DND-41 (cell line): ENCODE data around the gene KCTD19.
"Not testable (repeated sequence)": the region's sequence is repeated elsewhere in the genome, so short reads cannot be mapped to it uniquely, and the experiment has no call there.

Experiments
- ATAC-seq: fragments of 200-7000 bp; cut with Tn5 transposase; 3 replicates; pipeline ENCODE4 v1.9.1; 2021; ENCODE audit warnings: low read depth; ENCODE audit not compliant: insufficient read depth
- DNase-seq: peaks from one replicate; pipeline ENCODE4 v3.0.0-alpha.2; 2020
- H2AFZ ChIP-seq: 2 replicates; pipeline ENCODE4 v1.6.0; 2012; ENCODE audit warnings: low read depth, low read length
- H3K27ac ChIP-seq: 2 replicates; pipeline ENCODE4 v1.5.1; 2012; ENCODE audit warnings: low read length, inconsistent platforms
- H3K27me3 ChIP-seq: fragments of 200-600 bp; sonication (generic); 2 replicates; pipeline ENCODE4 v1.6.0; 2012; ENCODE audit warnings: low read length, mild to moderate bottlenecking, inconsistent platforms; ENCODE audit not compliant: insufficient read depth, poor library complexity
- H3K36me3 ChIP-seq: 2 replicates; pipeline ENCODE4 v1.5.1; 2012; ENCODE audit warnings: low read length, inconsistent platforms; ENCODE audit not compliant: insufficient read depth
- H3K4me1 ChIP-seq: 2 replicates; pipeline ENCODE4 v1.5.1; 2012; ENCODE audit warnings: mild to moderate bottlenecking, low read length; ENCODE audit not compliant: insufficient read depth
- H3K4me2 ChIP-seq: 2 replicates; pipeline ENCODE4 v1.6.0; 2012; ENCODE audit warnings: mild to moderate bottlenecking, moderate library complexity, low read length, inconsistent platforms; ENCODE audit not compliant: insufficient read depth
- H3K4me3 ChIP-seq, 2 experiments: fragments of 200-600 bp in 1 of 2; shearing (Covaris generic) in 1 of 2; 2 replicates each; pipeline ENCODE4 v1.5.1; 2012 to 2016; ENCODE audit warnings: inconsistent platforms in 2 of 2, low read length in 2 of 2, mild to moderate bottlenecking in 2 of 2, low read depth in 1 of 2, moderate library complexity in 1 of 2
- H3K79me2 ChIP-seq: 2 replicates; pipeline ENCODE4 v1.6.0; 2012; ENCODE audit warnings: low read length, inconsistent platforms; ENCODE audit not compliant: insufficient read depth
- H3K9ac ChIP-seq: 2 replicates; pipeline ENCODE4 v1.6.0; 2012; ENCODE audit warnings: low read depth, mild to moderate bottlenecking, inconsistent platforms, low read length, moderate library complexity
- H3K9me3 ChIP-seq: 2 replicates; pipeline ENCODE4 v1.5.1; 2012; ENCODE audit warnings: low read length, moderate library complexity, mild to moderate bottlenecking, inconsistent platforms; ENCODE audit not compliant: insufficient read depth, severe bottlenecking
- H4K20me1 ChIP-seq: 2 replicates; pipeline ENCODE4 v1.6.0; 2012; ENCODE audit warnings: low read length; ENCODE audit not compliant: insufficient read depth
- CTCF ChIP-seq: IDR thresholded peaks from 2 replicates; pipeline ENCODE4 v1.5.1; 2012; ENCODE audit warnings: borderline replicate concordance, low read length, moderate library complexity, mild to moderate bottlenecking; ENCODE audit not compliant: poor library complexity, severe bottlenecking; ENCODE audit errors: extremely low read depth
- EZH2 ChIP-seq: IDR thresholded peaks from 3 replicates; pipeline ENCODE4 v1.6.1; 2012; ENCODE audit warnings: borderline replicate concordance, low read depth, mild to moderate bottlenecking, moderate library complexity, low read length, inconsistent platforms; ENCODE audit not compliant: severe bottlenecking

The KCTD19 gene

GRCh38 chr16:67364600-67365235 lies 38.2 kb upstream of the KCTD19 start:
- no peak for ATAC-seq
- no peaks in the 10 kb centered on the region for H3K36me3 ChIP-seq
- no peak overlapping the region for H3K9ac ChIP-seq
- H2AFZ ChIP-seq: no peak overlapping the region
- no peaks in the 10 kb centered on the region for H3K79me2 ChIP-seq
- no peaks in the 10 kb centered on the region for H3K4me1 ChIP-seq
- H3K4me2 ChIP-seq: no peak overlapping the region
- DNase-seq: no peak
- H3K27ac ChIP-seq: no peak overlapping the region
- TF ChIP-seq EZH2: no peak
- no peak for TF ChIP-seq CTCF
- no peak overlapping the region for H3K4me3 ChIP-seq
- no peaks in the 10 kb centered on the region for H3K9me3 ChIP-seq
- H3K27me3 ChIP-seq: no peaks in the 10 kb centered on the region
- H4K20me1 ChIP-seq: no peaks in the 10 kb centered on the region

DNA sequence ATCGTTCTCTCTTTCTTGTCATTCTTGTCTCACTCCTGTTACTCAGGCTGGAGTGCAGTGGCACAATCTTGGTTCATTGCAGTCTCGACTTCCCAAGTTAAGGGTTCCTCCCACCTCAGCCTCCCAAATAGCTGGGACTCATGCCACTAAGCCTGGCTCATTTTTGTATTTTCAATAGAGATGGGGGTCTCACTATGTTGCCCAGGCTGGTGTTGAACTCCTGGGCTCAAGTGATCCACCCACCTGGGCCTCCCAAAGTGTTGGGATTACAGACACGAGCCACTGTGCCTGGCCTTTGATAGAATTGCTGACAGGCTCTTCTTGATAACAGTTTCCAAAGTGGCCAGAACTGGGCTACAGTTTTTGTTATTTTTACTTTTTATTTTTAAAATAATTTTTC lies 34.5 kb upstream of the KCTD19 start:
- H3K27me3 ChIP-seq: no peaks in the 10 kb centered on the region
- no peak for DNase-seq
- H3K27ac ChIP-seq: no peak overlapping the region
- no peaks in the 10 kb centered on the region for H3K9me3 ChIP-seq
- H2AFZ ChIP-seq: no peak overlapping the region
- no peaks in the 10 kb centered on the region for H3K36me3 ChIP-seq
- H3K4me3 ChIP-seq: no peak overlapping the region
- no peak for ATAC-seq
- TF ChIP-seq EZH2 (no peak), CTCF (no peak)
- H3K4me2 ChIP-seq: no peak overlapping the region
- no peaks in the 10 kb centered on the region for H4K20me1 ChIP-seq
- H3K79me2 ChIP-seq: no peaks in the 10 kb centered on the region
- H3K9ac ChIP-seq: no peak overlapping the region
- no peaks in the 10 kb centered on the region for H3K4me1 ChIP-seq

DNA sequence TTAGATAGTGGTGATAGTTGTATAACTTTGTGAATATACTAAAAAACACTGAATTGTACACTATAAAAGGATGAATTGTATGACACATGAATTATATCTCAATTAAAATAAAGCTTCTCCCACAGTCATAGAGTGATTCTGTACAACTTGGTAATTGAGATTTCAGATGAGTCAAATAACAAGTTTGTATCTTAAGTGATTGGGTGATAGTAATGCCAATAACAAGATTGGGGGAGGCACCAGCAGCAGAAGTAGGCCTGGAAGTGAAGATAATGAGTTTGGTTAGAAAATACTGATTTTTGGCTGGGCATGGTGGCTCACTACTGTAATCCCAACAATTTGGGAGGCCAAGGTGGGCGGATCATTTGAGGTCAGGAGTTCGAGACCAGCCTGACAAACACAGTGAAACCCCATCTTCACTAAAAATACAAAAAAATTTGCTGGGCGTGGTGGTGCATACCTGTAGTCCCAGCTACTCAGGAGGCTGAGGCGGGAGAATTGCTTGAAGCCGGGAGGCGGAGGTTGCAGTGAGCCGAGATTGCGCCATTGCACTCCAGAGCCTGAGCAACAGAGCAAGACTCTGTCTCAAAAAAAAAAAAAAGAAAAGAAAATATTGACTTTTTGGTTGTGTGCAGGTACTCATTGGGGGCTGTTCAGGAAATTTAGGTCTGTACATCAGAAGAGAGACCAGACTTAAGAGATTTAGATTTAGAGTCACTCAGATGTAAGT lies 33.2 kb upstream of the KCTD19 start:
- H2AFZ ChIP-seq, H3K4me2 ChIP-seq, H3K9ac ChIP-seq, DNase-seq, H3K36me3 ChIP-seq, H3K4me3 ChIP-seq, H4K20me1 ChIP-seq, ATAC-seq, H3K9me3 ChIP-seq, H3K27ac ChIP-seq, H3K27me3 ChIP-seq, H3K4me1 ChIP-seq, H3K79me2 ChIP-seq: not testable (repeated sequence)

DNA sequence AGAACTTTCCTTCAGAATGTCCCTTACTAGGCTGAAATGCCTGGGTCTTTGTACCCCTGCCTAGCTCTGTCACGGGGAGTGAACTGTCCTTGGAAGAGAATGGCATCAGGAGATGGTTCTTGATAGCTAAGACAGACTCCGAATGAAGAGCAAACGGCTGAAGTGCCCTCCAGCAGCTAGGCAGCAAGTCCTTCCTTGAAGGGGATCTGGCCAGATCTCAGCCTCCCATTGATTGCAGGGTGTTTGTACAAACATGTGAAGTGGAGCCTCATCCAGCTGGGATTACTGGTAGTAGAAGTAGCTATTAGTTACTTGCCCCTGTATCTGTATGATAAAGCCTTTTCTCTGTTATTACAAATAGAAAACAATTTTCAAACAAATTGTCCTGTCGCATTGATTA lies 31.0 kb upstream of the KCTD19 start:
- no peaks in the 10 kb centered on the region for H3K36me3 ChIP-seq
- DNase-seq: no peak
- no peak overlapping the region for H2AFZ ChIP-seq
- no peak overlapping the region for H3K4me2 ChIP-seq
- TF ChIP-seq CTCF (no peak), EZH2 (no peak)
- H3K9me3 ChIP-seq: no peaks in the 10 kb centered on the region
- no peaks in the 10 kb centered on the region for H3K4me1 ChIP-seq
- ATAC-seq: no peak
- H4K20me1 ChIP-seq: no peaks in the 10 kb centered on the region
- H3K27ac ChIP-seq: no peak overlapping the region
- no peak overlapping the region for H3K4me3 ChIP-seq
- H3K9ac ChIP-seq: no peak overlapping the region
- no peaks in the 10 kb centered on the region for H3K79me2 ChIP-seq
- no peaks in the 10 kb centered on the region for H3K27me3 ChIP-seq
